ENCODE measurements around the gene RNF32. TPM values are rescaled to one million over a fixed set of nuclear protein-coding genes. Genes with fewer than 3 reads are reported as not detected.

Gene RNF32
- total and polyA plus RNA-seq, 2 donors, result 1.2 to 3.1 TPM

DNA sequence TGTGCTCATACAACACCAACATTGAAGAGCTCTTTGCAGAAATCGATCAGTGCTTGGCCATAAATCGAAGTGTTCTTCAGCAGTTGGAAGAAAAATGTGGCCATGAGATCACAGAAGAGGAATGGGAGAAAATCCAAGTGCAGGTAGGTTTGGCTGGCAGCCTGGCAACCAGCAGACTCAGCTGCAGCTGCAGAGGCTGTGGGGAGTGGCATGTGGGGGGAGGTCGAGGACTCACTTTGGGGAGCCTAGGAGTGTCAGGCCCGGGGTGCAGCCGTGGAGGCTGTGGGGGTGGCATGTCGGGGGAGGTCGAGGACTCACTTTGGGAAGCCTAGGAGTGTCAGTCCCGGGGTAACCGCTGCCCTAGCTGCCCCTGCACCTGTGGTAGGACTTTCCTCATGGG lies 35.1 kb downstream of the RNF32 start:
- H3K9me3 ChIP-seq (ENCODE audit: control insufficient read depth in 2 of 2, insufficient read depth in 1 of 2, low read length in 1 of 2), result no peaks in the 10 kb centered on the region
- peaks cover 13 to 16% of the 10 kb centered on the region in 2 donors for H3K36me3 ChIP-seq (ENCODE audit: control insufficient read depth in 2 of 2, insufficient read depth in 2 of 2, low read length in 1 of 2)
- H3K27ac ChIP-seq (ENCODE audit: low read depth in 1 of 2, low read length in 1 of 2), result no peak overlapping the region
- no peaks in the 10 kb centered on the region for H3K27me3 ChIP-seq (ENCODE audit: control insufficient read depth in 2 of 2, insufficient read depth in 1 of 2, low read length in 1 of 2)
- H3K4me3 ChIP-seq (ENCODE audit: low read length in 2 of 2), result no peak overlapping the region
- H3K4me1 ChIP-seq (ENCODE audit: control insufficient read depth in 2 of 2, insufficient read depth in 2 of 2, low read length in 2 of 2), result no peaks in the 10 kb centered on the region
- DNase-seq (ENCODE audit: low read depth in 6 of 9, low spot score in 9 of 9), result no peak
- WGBS, result 92% methylated on average over 9 of the region's 9 CpGs

DNA sequence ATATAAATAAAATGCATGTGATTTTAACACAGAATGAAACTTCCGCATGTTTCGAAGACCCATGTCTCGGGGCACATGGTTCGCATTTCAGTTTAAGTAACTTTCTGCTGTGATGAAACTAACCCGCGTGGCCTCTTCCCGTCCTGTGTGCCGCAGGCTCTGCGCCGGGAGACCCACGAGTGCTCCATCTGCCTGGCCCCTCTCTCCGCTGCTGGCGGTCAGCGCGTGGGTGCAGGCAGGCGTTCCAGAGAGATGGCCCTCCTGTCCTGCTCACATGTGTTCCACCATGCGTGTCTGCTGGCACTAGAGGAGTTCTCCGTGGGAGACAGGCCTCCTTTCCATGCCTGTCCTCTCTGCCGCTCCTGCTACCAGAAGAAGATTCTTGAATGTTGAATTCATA lies 35.7 kb downstream of the RNF32 start:
- H3K27me3 ChIP-seq (ENCODE audit: control insufficient read depth in 2 of 2, insufficient read depth in 1 of 2, low read length in 1 of 2), result no peaks in the 10 kb centered on the region
- peaks cover 13 to 16% of the 10 kb centered on the region in 2 donors for H3K36me3 ChIP-seq (ENCODE audit: control insufficient read depth in 2 of 2, insufficient read depth in 2 of 2, low read length in 1 of 2)
- WGBS, result 89% methylated on average over 19 of the region's 19 CpGs
- H3K9me3 ChIP-seq (ENCODE audit: control insufficient read depth in 2 of 2, insufficient read depth in 1 of 2, low read length in 1 of 2), result no peaks in the 10 kb centered on the region
- no peak for DNase-seq (ENCODE audit: low read depth in 6 of 9, low spot score in 9 of 9)
- H3K4me1 ChIP-seq (ENCODE audit: control insufficient read depth in 2 of 2, insufficient read depth in 2 of 2, low read length in 2 of 2), result no peaks in the 10 kb centered on the region
- no peak overlapping the region for H3K4me3 ChIP-seq (ENCODE audit: low read length in 2 of 2)
- no peak overlapping the region for H3K27ac ChIP-seq (ENCODE audit: low read depth in 1 of 2, low read length in 1 of 2)

DNA sequence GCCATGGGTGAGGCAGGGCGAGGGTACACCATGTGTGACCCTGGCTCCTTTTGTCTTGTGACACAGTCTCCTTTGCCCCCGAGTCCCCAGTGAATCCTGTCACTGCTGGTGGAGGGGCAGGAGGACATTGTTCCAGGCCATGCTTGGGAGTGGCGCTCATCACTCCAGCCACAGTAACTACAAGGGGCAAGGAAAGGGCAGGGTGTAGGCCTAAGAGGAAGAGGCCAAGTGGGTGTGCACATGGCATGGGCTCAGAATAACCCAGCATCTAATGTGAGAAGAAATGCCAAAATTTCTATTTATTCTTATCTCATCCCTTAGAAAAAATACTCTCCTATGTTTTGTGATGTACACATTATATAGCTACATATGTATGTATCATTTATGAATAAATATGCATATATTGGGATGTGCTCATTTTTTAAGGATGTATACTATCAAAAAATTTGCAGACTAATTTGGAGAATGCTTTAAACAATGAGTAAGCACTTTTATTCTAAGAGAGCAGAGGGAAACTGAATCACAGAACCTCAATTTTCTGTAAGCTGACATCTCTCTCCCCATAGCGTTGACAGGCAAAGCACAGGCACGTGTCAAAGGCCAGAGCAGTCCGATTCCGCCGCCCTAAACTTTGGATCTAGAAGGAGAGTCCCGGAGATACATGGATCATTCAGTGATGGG lies 36.9 kb downstream of the RNF32 start:
- Histone ChIP-seq H3K27me3 (ENCODE audit: control insufficient read depth in 2 of 2, insufficient read depth in 1 of 2, low read length in 1 of 2) (no peaks in the 10 kb centered on the region), H3K36me3 (ENCODE audit: control insufficient read depth in 2 of 2, insufficient read depth in 2 of 2, low read length in 1 of 2) (peaks cover 12 to 13% of the 10 kb centered on the region in 2 donors), H3K9me3 (ENCODE audit: control insufficient read depth in 2 of 2, insufficient read depth in 1 of 2, low read length in 1 of 2) (no peaks in the 10 kb centered on the region), H3K27ac (ENCODE audit: low read depth in 1 of 2, low read length in 1 of 2) (no peak overlapping the region), H3K4me1 (ENCODE audit: control insufficient read depth in 2 of 2, insufficient read depth in 2 of 2, low read length in 2 of 2) (no peaks in the 10 kb centered on the region), H3K4me3 (ENCODE audit: low read length in 2 of 2) (no peak overlapping the region)
- DNase-seq (ENCODE audit: low read depth in 6 of 9, low spot score in 9 of 9), result no peak
- 99% methylated on average over 9 of the region's 9 CpGs for WGBS

DNA sequence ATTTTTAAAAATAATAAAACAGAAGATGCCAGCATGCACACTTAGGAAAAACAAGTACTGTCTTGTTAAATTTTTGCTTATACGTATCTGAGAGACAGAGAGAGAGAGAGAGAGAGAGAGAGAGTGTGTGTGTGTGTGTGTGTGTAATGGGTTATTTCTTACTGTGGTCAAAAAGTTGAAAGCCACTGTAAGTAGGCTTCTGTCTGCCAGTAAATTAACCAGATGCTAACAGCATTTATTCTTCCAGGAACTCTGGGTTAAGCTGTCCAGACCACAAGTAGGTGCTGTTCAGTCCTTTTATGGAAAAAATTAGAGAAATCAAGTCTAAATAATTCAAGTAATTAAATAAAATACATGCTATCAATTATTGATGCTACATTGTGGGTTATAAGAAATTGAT lies 39.7 kb downstream of the RNF32 start:
- 90% methylated on average over 1 of the region's 1 CpG for WGBS
- H3K36me3 ChIP-seq (ENCODE audit: control insufficient read depth in 2 of 2, insufficient read depth in 2 of 2, low read length in 1 of 2), result peaks cover 13 to 18% of the 10 kb centered on the region in 2 donors

DNA sequence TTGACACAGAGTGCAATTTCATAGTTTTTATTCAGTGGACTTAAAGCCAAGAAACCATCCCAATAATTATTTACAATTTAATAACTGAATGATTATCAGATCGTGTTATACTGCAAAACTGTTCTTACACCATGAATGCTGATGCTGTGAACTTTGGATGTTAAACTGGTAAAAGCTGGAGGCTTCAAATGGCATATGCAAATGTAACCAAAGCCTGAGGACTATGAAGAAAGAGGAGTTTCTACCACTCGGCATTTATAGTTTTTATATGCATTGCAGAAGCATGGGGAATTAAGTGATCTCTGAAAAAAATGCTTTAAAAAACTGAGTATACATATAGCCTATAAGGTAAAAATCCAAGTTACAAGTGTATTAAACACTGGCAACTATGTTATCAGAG lies 42.4 kb downstream of the RNF32 start:
- no peak overlapping the region for H3K27ac ChIP-seq (ENCODE audit: low read depth in 1 of 2, low read length in 1 of 2)
- WGBS, result 96% methylated on average over 2 of the region's 2 CpGs
- H3K36me3 ChIP-seq (ENCODE audit: control insufficient read depth in 2 of 2, insufficient read depth in 2 of 2, low read length in 1 of 2), result peaks cover 6 to 8% of the 10 kb centered on the region in 2 donors
- H3K4me3 ChIP-seq (ENCODE audit: low read length in 2 of 2), result no peak overlapping the region
- no peaks in the 10 kb centered on the region for H3K4me1 ChIP-seq (ENCODE audit: control insufficient read depth in 2 of 2, insufficient read depth in 2 of 2, low read length in 2 of 2)
- no peaks in the 10 kb centered on the region for H3K27me3 ChIP-seq (ENCODE audit: control insufficient read depth in 2 of 2, insufficient read depth in 1 of 2, low read length in 1 of 2)
- H3K9me3 ChIP-seq (ENCODE audit: control insufficient read depth in 2 of 2, insufficient read depth in 1 of 2, low read length in 1 of 2), result no peaks in the 10 kb centered on the region
- no peak for DNase-seq (ENCODE audit: low read depth in 6 of 9, low spot score in 9 of 9)

More for the DNA sequence above, 39.7 kb downstream of the RNF32 start:
- Histone ChIP-seq H3K9me3 (ENCODE audit: control insufficient read depth in 2 of 2, insufficient read depth in 1 of 2, low read length in 1 of 2) (no peaks in the 10 kb centered on the region), H3K4me3 (ENCODE audit: low read length in 2 of 2) (no peak overlapping the region), H3K4me1 (ENCODE audit: control insufficient read depth in 2 of 2, insufficient read depth in 2 of 2, low read length in 2 of 2) (no peaks in the 10 kb centered on the region), H3K27me3 (ENCODE audit: control insufficient read depth in 2 of 2, insufficient read depth in 1 of 2, low read length in 1 of 2) (no peaks in the 10 kb centered on the region), H3K27ac (ENCODE audit: low read depth in 1 of 2, low read length in 1 of 2) (no peak overlapping the region)
- no peak for DNase-seq (ENCODE audit: low read depth in 6 of 9, low spot score in 9 of 9)

DNA sequence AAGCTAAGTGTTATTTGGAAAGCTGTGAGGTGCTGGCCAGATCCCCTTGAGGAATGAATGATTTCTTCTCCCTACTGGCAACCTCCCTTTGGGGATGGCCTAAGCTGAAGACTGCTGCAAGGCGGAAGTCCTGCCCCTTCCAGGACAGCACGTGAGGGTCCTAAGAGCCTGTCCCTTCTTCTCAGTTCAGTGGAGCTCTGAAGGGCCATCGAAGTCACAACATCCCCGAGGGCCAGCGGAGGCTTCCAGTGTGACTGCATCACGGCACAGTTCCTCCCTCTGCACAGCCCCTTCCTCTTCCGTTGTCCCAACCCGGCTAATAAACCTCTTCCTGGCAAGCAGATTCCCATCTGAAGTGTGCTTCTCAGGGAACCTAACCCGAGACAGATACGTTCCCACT lies 43.7 kb downstream of the RNF32 start:
- Histone ChIP-seq H3K27me3 (ENCODE audit: control insufficient read depth in 2 of 2, insufficient read depth in 1 of 2, low read length in 1 of 2) (no peaks in the 10 kb centered on the region), H3K27ac (ENCODE audit: low read depth in 1 of 2, low read length in 1 of 2) (no peak overlapping the region), H3K4me3 (ENCODE audit: low read length in 2 of 2) (no peak overlapping the region), H3K4me1 (ENCODE audit: control insufficient read depth in 2 of 2, insufficient read depth in 2 of 2, low read length in 2 of 2) (no peaks in the 10 kb centered on the region), H3K9me3 (ENCODE audit: control insufficient read depth in 2 of 2, insufficient read depth in 1 of 2, low read length in 1 of 2) (no peaks in the 10 kb centered on the region), H3K36me3 (ENCODE audit: control insufficient read depth in 2 of 2, insufficient read depth in 2 of 2, low read length in 1 of 2) (peaks cover 6 to 8% of the 10 kb centered on the region in 2 donors)
- WGBS, result 98% methylated on average over 10 of the region's 10 CpGs
- DNase-seq (ENCODE audit: low read depth in 6 of 9, low spot score in 9 of 9), result no peak

DNA sequence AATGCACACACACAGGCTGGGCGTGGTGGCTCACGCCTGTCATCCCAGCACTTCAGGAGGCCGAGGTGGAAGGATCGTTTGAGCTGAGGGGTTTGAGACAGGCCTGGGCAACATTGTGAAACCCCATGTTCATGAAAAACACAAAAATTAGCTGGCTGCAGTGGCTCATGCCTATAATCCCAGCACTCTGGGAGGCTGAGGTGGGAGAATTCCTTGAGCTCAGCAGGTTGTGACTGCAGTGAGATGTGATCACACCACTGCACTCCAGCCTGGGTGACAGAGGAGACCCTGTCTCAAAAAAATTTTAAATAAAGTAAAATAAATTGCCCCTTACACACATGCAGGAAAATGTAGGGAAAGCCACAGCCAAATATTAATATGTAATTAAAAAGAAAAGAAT lies 44.1 kb downstream of the RNF32 start:
- Histone ChIP-seq H3K4me3 (ENCODE audit: low read length in 2 of 2) (no peak overlapping the region), H3K9me3 (ENCODE audit: control insufficient read depth in 2 of 2, insufficient read depth in 1 of 2, low read length in 1 of 2) (no peaks in the 10 kb centered on the region), H3K27me3 (ENCODE audit: control insufficient read depth in 2 of 2, insufficient read depth in 1 of 2, low read length in 1 of 2) (no peaks in the 10 kb centered on the region), H3K27ac (ENCODE audit: low read depth in 1 of 2, low read length in 1 of 2) (no peak overlapping the region), H3K36me3 (ENCODE audit: control insufficient read depth in 2 of 2, insufficient read depth in 2 of 2, low read length in 1 of 2) (peaks cover 6 to 8% of the 10 kb centered on the region in 2 donors), H3K4me1 (ENCODE audit: control insufficient read depth in 2 of 2, insufficient read depth in 2 of 2, low read length in 2 of 2) (no peaks in the 10 kb centered on the region)
- DNase-seq (ENCODE audit: low read depth in 6 of 9, low spot score in 9 of 9), result no peak
- WGBS, result 96% methylated on average over 4 of the region's 4 CpGs

DNA sequence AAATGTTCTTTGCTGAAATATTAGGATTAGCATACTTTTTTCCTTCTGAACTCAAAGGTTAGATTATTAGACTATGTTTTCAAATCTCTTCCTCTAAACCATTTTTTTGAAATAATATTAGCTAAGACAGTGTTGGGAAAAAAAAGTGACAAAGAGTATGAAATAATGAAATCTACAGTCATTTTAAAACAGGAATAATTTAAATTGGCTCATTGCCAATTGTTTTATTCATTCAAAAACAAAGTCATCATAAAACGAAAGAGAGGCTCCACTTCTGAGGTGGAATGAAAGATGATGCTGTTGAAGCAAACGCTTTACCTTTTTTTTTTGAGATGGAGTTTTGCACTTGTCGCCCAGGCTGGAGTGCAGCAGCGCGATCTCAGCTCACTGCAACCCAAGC lies 51.2 kb downstream of the RNF32 start:
- DNase-seq (ENCODE audit: low read depth in 6 of 9, low spot score in 9 of 9), result no peak
- Histone ChIP-seq H3K4me3 (ENCODE audit: low read length in 2 of 2) (no peak overlapping the region), H3K36me3 (ENCODE audit: control insufficient read depth in 2 of 2, insufficient read depth in 2 of 2, low read length in 1 of 2) (no peaks in the 10 kb centered on the region), H3K27me3 (ENCODE audit: control insufficient read depth in 2 of 2, insufficient read depth in 1 of 2, low read length in 1 of 2) (no peaks in the 10 kb centered on the region), H3K27ac (ENCODE audit: low read depth in 1 of 2, low read length in 1 of 2) (no peak overlapping the region), H3K9me3 (ENCODE audit: control insufficient read depth in 2 of 2, insufficient read depth in 1 of 2, low read length in 1 of 2) (peaks cover 1 to 4% of the 10 kb centered on the region in 2 donors), H3K4me1 (ENCODE audit: control insufficient read depth in 2 of 2, insufficient read depth in 2 of 2, low read length in 2 of 2) (no peaks in the 10 kb centered on the region)
- WGBS, result 90% methylated on average over 5 of the region's 5 CpGs

DNA sequence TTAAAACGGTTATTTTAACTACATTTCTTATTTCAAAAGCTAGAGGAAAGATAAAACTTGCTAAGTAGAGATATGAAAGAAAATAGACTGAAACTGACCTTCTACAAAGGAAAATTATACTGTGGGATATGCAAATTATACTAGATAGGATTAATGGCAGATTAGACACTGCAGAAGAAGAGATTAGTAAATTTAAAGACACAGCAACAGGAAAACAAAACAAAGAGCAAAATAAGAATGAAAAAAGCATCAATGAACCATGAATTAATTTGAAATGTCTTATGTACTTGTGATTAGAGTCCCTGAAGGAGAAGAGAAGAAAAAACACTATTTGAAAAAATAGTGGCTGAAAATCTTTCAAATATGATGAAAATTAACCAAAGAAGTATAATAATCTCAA lies 52.3 kb downstream of the RNF32 start:
- H3K9me3 ChIP-seq (ENCODE audit: control insufficient read depth in 2 of 2, insufficient read depth in 1 of 2, low read length in 1 of 2), result peaks cover 2 to 7% of the 10 kb centered on the region in 2 donors
- H3K27ac ChIP-seq (ENCODE audit: low read depth in 1 of 2, low read length in 1 of 2), result no peak overlapping the region
- no peaks in the 10 kb centered on the region for H3K4me1 ChIP-seq (ENCODE audit: control insufficient read depth in 2 of 2, insufficient read depth in 2 of 2, low read length in 2 of 2)
- 100% methylated on average over 1 of the region's 1 CpG for WGBS
- no peaks in the 10 kb centered on the region for H3K36me3 ChIP-seq (ENCODE audit: control insufficient read depth in 2 of 2, insufficient read depth in 2 of 2, low read length in 1 of 2)
- H3K27me3 ChIP-seq (ENCODE audit: control insufficient read depth in 2 of 2, insufficient read depth in 1 of 2, low read length in 1 of 2), result no peaks in the 10 kb centered on the region
- H3K4me3 ChIP-seq (ENCODE audit: low read length in 2 of 2), result no peak overlapping the region
- no peak for DNase-seq (ENCODE audit: low read depth in 6 of 9, low spot score in 9 of 9)
